Activated gamma-delta T cell treated with anti-CD3 and anti-CD28 coated beads, Interleukin-2, amount 50 U/mL, for 16 hours (primary cell): Measurements from ENCODE around the gene HMX3.

ENCODE experiments used
- DNase-seq: peaks from one replicate; pipeline ENCODE4 v3.0.0-alpha.2; 2020; ENCODE audit warnings: low read depth

The HMX3 gene

GRCh38 chr10:123134343-123134914 lies 1.3 kb upstream of the HMX3 start:
- no peak for DNase-seq

- DNase-seq = no peak
Observed at GRCh38 chr10:123134915-123135414, 805 bp upstream of the HMX3 start.

GRCh38 chr10:123136221-123136805 lies 543 bp downstream of the HMX3 start:
- DNase-seq = no peak

GRCh38 chr10:123136806-123137642 lies 1.3 kb downstream of the HMX3 start:
- DNase-seq = no peak

- no peak for DNase-seq
Observed at GRCh38 chr10:123139165-123139520, 3.4 kb downstream of the HMX3 start.

- DNase-seq = no peak
Observed at GRCh38 chr10:123139521-123140163, 3.9 kb downstream of the HMX3 start.

- DNase-seq = no peak
Observed at GRCh38 chr10:123140164-123140982, 4.6 kb downstream of the HMX3 start.

GRCh38 chr10:123140983-123141390 lies 5.2 kb downstream of the HMX3 start:
- no peak for DNase-seq

- no peak for DNase-seq
Observed at GRCh38 chr10:123141791-123142700, 6.3 kb downstream of the HMX3 start.

- DNase-seq = no peak
Observed at GRCh38 chr10:123142701-123143161, 7.0 kb downstream of the HMX3 start.

- no peak for DNase-seq
Observed at GRCh38 chr10:123143162-123143824, 7.5 kb downstream of the HMX3 start.

GRCh38 chr10:123143825-123144168 lies 8.0 kb downstream of the HMX3 start:
- no peak for DNase-seq

GRCh38 chr10:123144697-123145541 lies 9.1 kb downstream of the HMX3 start:
- no peak for DNase-seq

- DNase-seq = no peak
Observed at GRCh38 chr10:123145542-123146012, 9.8 kb downstream of the HMX3 start.

GRCh38 chr10:123146013-123146893 lies 10.5 kb downstream of the HMX3 start:
- DNase-seq = no peak

GRCh38 chr10:123146894-123147634 lies 11.3 kb downstream of the HMX3 start:
- DNase-seq = no peak
